Activated naive CD8-positive, alpha-beta T cell treated with anti-CD3 and anti-CD28 coated beads, Interleukin-2, amount 50 U/mL, for 24 hours (primary cell): ENCODE data around the gene AQP12A.
A peak's percentile ranks its signal among the peaks of the same experiment; 100 is the strongest.
"Not testable (repeated sequence)": the region's sequence is repeated elsewhere in the genome, so short reads cannot be mapped to it uniquely, and the experiment has no call there.

Source experiments
- ATAC-seq: fragments of 150-1000 bp; cut with Tn5 transposase; one replicate; pipeline ENCODE4 v1.10.0; 2021
- DNase-seq: peaks from one replicate; pipeline ENCODE4 v3.0.0; 2021
- H3K27ac Mint-ChIP-seq: one replicate; pipeline ENCODE4 v1.8.0; 2021; ENCODE audit warnings: mild to moderate bottlenecking, mixed read lengths
- H3K27me3 Mint-ChIP-seq: one replicate; pipeline ENCODE4 v1.8.0; 2021; ENCODE audit warnings: mixed read lengths
- H3K36me3 Mint-ChIP-seq: one replicate; pipeline ENCODE4 v1.8.0; 2021; ENCODE audit warnings: low read depth, mixed read lengths
- H3K4me1 Mint-ChIP-seq: one replicate; pipeline ENCODE4 v1.8.0; 2021; ENCODE audit warnings: mixed read lengths
- H3K4me3 Mint-ChIP-seq: one replicate; pipeline ENCODE4 v1.8.0; 2021; ENCODE audit warnings: mild to moderate bottlenecking, moderate library complexity, mixed read lengths
- H3K9me3 Mint-ChIP-seq: one replicate; pipeline ENCODE4 v1.8.0; 2021; ENCODE audit warnings: mixed read lengths

The AQP12A gene

DNA sequence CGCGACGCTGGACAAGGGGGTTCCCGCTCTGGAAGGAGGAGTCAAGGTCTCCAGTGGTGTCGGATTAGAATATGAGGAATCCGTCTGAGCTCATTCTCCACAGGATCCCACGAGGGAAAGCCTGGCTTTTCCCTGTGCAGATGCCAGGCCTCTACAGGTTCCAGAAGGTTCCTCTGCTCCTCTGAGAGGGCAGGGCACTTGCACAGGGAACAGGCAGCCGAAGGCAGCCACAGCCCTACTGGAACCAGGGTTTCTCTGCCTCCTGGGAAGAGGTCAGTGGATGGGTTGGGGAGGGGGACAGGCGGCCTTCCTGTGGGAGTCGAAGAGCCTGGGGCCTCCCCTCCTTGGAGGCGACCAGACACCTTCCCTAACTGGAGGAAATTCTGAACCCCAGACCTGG, 1.7 kb upstream of the AQP12A start:
- ATAC-seq, result no peak
- no peaks in the 10 kb centered on the region for H3K36me3 Mint-ChIP-seq
- H3K27ac Mint-ChIP-seq, result no peak overlapping the region
- H3K4me3 Mint-ChIP-seq, result no peak overlapping the region
- no peaks in the 10 kb centered on the region for H3K27me3 Mint-ChIP-seq
- H3K4me1 Mint-ChIP-seq, result peaks cover 3% of the 10 kb centered on the region
- H3K9me3 Mint-ChIP-seq, result no peaks in the 10 kb centered on the region
- DNase-seq, result no peak

DNA sequence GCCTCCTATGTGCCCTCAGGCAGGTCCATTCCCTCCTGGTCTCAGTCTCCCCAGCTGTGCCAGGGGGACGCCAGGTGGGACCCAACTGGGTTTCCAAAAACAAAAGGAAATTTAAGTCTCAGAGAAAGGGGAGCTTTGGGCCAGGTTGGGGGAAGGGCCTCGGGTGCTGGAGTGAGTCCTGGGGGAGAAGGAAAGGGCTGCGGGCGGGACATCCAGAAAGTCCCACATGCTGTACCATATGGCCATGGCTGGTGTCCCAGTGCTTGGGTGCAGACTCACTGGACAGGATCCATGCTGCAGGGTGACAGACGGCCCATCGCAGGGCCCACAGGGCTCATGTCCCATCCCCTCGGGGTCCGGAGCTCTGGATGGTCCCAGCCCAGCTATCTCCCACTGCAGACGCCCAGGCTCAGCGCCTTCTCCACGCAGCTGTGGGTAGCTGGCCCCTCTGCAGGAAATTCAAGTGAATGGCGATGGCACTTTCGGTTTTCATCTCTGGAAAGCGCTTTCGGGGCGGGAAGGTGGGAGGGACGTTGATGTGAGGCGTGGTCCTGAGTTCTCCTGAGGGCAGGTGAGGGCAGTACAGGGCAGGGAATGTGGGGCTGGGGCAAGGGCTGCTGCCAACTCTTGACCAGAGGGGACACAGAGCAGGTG, 1.1 kb upstream of the AQP12A start:
- H3K4me3 Mint-ChIP-seq, H3K27me3 Mint-ChIP-seq, ATAC-seq, H3K36me3 Mint-ChIP-seq, H3K27ac Mint-ChIP-seq, H3K9me3 Mint-ChIP-seq, DNase-seq, H3K4me1 Mint-ChIP-seq: not testable (repeated sequence)

DNA sequence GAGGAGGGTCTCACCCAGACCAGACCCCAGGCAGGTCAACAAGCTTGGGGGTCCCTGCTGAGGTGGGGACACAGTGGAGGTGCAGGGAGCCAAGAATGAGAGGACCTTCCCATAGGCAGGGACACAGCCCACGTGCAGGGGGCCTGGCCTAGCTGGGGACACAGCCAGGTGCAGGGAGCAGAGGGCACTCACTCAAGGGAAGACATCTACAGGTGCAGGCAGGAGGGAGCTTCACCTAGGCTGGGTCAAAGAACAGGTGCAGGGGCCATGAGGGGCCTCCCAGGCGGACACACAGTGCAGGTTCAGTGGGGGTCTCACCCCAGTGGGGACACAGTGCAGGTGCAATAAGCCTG, 615 bp upstream of the AQP12A start:
- peak; percentile 12 for ATAC-seq
- H3K27ac Mint-ChIP-seq, DNase-seq, H3K4me1 Mint-ChIP-seq, H3K9me3 Mint-ChIP-seq, H3K4me3 Mint-ChIP-seq, H3K27me3 Mint-ChIP-seq, H3K36me3 Mint-ChIP-seq: not testable (repeated sequence)

DNA sequence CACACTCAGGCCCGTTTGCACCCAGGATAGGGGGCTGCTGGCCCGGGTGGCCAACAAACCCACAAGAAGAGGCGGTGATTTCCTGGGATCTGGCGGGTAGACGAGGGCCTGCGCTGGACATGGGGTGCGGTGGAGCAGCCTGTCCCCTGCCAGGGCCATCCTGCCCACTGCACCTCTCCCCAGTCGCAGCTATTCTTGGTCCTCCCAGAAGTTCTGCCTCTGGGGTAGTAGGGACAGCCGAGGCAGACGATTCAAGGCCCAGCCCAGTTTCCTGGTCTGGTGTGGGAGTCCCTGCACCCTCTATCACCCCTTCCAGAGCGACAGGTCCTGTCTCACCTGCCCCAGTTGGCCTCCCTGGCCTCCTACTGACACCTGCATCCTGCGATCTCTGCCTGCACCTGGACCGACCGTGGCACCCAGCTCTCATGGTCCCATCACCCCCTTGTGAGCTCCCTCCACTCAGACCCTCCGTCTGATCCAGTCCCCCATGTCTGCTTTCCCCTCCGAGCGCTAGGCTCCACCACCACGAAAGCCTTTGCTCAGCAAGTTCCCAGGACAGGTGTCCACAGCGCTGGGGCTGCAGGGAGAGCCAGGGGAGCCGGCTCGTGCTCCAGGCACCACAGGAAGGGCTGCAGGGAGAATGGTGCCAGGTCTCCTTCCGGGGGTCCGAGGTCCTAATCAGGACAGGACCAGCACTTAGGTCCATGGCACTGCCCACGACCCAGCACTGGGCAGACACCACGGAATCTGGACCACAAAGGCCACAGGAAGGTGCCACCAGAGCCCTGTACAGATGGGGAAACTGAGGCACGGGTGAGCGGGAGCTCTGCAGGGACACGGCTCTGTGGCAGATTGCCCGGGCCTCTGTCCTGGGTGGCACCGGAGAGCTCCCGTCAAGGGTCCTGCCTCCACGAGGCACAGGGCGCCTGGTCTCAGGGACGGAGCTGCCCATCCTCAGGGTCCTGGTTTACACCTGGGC, 1.2 kb downstream of the AQP12A start:
- H3K27me3 Mint-ChIP-seq, H3K27ac Mint-ChIP-seq, H3K36me3 Mint-ChIP-seq, H3K4me3 Mint-ChIP-seq, H3K4me1 Mint-ChIP-seq, H3K9me3 Mint-ChIP-seq, ATAC-seq, DNase-seq: not testable (repeated sequence)

DNA sequence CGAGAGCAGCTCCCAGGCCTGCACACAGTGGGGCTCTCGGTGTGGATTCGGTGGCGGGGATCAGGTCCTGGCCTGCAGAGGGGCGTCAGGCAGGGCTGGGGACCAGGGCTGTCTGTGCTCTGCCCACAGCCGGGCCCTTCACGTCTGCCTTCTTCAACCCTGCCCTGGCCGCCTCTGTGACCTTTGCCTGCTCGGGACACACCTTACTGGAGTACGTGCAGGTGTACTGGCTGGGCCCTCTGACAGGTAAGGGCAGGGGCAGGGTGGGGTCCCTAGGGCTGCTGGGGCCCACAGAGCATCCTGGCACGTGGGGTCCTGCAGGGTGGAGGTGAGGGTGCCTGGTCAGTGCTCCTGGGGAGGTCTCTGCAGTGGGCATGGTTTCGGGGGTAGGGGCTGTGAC, 2.6 kb downstream of the AQP12A start:
- not testable (repeated sequence) for H3K4me3 Mint-ChIP-seq, ATAC-seq, H3K4me1 Mint-ChIP-seq

DNA sequence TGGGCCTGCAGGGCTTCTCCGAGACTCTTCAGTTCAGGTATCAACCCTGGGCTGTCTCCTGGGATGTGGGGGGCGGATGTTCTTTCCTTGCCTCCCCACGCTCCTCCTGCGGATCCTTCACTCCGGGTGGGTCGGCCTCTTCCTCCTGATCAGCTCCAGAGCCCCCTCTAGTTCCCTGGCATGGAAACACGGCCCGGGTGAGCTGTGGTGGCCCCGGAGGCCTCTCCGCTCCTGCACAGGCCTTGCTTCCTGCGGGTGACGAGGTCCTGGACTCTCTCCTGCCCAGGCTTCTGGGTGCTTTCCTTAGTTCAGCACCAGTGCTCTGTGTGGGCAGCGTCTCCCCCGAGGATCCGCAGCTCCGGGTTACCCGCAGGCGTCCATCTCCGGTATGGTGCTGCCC, 3.9 kb downstream of the AQP12A start:
- not testable (repeated sequence) for H3K36me3 Mint-ChIP-seq, H3K4me1 Mint-ChIP-seq, H3K27me3 Mint-ChIP-seq, ATAC-seq, H3K27ac Mint-ChIP-seq, H3K4me3 Mint-ChIP-seq, DNase-seq, H3K9me3 Mint-ChIP-seq

More for the DNA sequence above, 2.6 kb downstream of the AQP12A start:
- not testable (repeated sequence) for DNase-seq, H3K27me3 Mint-ChIP-seq, H3K36me3 Mint-ChIP-seq, H3K27ac Mint-ChIP-seq, H3K9me3 Mint-ChIP-seq

DNA sequence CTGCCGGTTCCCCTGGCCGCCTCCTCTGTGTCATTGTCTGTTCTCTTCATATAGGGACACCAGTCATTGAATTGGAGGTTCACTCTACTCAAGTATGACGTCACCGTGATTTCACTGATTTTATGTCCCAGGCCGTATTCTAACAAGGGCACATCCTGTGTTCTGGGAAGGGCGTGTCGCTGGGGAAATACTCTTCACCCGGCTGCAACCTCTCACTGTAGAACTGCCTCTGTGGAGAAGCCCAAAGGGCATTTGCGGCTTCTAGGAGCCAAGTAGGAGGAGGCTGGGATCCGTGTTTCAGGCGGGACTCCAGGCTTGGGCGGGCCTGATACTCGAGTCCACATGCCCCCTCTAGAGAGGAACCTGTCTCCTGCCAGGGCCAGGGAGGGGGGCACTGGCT, 4.8 kb downstream of the AQP12A start:
- not testable (repeated sequence) for H3K27me3 Mint-ChIP-seq, ATAC-seq, H3K36me3 Mint-ChIP-seq, H3K4me3 Mint-ChIP-seq, H3K27ac Mint-ChIP-seq, DNase-seq, H3K4me1 Mint-ChIP-seq, H3K9me3 Mint-ChIP-seq

DNA sequence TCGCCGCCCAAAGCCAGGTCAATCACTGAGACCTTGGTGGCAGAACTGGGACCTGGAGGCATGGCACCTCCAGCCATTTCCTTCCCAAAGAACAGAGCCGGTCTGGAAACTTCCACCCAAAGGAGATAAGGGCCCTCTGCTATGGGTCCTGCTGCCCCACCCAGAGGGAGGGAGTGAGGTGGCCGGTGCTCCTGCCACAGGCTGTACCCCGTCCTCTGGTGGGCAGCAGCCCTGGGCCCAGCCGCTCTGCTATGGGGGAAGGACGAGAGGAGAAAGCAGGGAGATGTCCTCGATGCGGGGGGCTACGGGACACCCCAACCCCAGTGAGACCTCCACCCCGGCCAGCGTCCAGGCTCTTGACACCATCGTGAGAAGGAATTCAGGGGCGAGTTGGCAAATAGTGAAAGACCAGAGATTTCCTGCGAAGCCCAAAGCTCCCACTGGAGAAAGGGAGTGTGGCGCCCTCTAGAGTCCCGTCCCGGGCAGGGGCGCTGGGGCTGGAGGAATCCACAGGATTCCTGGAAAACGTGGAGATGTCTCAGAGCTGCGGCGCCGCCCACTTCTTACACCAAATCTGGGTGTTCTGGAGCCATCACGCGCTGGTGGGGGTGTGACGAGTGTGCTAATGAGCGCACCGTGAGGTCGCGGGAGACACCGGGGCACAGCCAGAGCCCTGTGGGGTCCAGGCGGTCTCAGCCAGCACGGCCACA, 7.3 kb downstream of the AQP12A start:
- H3K27ac Mint-ChIP-seq, ATAC-seq, H3K4me1 Mint-ChIP-seq, H3K36me3 Mint-ChIP-seq, H3K9me3 Mint-ChIP-seq, DNase-seq, H3K4me3 Mint-ChIP-seq, H3K27me3 Mint-ChIP-seq: not testable (repeated sequence)

DNA sequence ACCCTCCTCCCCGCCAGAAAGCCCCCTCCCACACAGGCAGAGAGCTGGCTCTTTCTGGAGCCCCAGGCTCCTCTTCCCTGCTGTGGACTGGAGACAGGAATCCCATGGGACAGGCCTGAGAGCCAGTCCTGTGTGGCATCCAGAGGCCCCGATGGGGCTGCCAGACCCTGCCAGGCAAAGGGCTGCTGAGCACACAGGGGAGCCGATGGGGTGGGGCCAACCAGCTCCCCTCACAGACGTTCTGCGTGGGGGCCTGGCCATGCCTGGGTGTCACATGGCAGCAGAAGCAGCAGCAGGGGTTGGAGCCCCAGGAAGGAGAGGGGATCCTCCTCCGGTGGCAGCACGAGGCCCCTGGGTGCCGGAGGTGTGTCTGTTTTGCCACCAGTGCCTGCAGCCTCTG, 8.2 kb downstream of the AQP12A start:
- ATAC-seq, H3K36me3 Mint-ChIP-seq, H3K27ac Mint-ChIP-seq, DNase-seq, H3K4me1 Mint-ChIP-seq, H3K27me3 Mint-ChIP-seq, H3K9me3 Mint-ChIP-seq, H3K4me3 Mint-ChIP-seq: not testable (repeated sequence)

DNA sequence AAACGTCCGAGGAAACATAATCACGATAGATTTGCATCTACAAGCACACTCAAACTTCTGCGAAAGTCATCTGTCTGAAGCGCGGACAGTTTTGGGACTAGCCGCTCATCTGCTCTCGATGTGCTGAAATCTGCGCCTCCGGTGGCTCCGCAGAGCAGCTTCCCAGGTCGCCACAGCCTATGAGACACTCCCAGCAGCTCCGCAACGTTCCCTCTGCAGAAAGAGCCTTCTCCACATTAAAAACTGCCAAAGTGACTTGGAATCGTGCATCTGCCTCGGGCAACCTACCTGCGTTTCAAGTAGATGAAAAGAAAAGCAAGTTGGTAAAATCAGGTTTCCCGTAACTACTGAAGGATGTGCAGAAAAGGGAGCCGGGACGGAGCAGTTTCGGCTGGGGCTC, 8.9 kb downstream of the AQP12A start:
- Mint-ChIP-seq H3K27me3 (peaks cover 15% of the 10 kb centered on the region), H3K4me1 (peaks cover 12% of the 10 kb centered on the region)
- H3K36me3 Mint-ChIP-seq, H3K4me3 Mint-ChIP-seq, H3K9me3 Mint-ChIP-seq, DNase-seq, H3K27ac Mint-ChIP-seq, ATAC-seq: not testable (repeated sequence)

DNA sequence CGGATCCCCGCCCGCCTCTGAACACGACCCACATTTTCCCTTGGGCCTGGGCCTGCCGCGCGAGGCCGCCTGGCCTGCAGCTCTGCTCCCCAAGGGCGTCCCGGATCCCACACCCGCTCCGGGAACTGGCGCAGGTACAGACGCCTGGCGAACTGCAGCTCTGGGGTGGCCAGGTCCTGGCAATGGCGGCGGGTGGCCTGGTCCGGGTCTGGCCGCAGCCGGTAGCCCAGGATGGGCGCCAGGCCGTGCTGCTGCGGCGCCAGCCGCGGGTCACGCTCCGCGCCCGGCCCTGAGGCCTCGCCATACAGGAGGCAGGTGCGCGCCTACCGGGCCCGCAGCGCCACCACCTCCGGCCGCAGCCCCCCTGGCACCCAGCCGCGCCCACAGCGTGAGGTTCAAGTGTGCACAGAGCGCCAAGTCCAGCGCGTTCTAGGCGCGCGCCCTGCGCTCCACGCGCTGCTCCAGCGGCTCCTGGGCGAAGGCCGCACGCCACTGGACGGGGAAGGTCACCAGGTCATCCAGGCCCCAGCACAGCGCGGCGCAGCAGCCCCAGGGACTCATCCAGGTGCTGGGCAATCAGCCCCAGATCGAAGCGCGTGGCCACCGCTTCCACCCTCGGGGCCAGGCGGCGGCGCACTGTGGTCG, 9.5 kb downstream of the AQP12A start:
- H3K36me3 Mint-ChIP-seq, result no peaks in the 10 kb centered on the region
- peaks cover 13% of the 10 kb centered on the region for H3K4me1 Mint-ChIP-seq
- no peak overlapping the region for H3K27ac Mint-ChIP-seq
- H3K9me3 Mint-ChIP-seq, result no peaks in the 10 kb centered on the region
- ATAC-seq (no peak), DNase-seq (no peak)
- H3K4me3 Mint-ChIP-seq, result no peak overlapping the region
- peaks cover 15% of the 10 kb centered on the region for H3K27me3 Mint-ChIP-seq

DNA sequence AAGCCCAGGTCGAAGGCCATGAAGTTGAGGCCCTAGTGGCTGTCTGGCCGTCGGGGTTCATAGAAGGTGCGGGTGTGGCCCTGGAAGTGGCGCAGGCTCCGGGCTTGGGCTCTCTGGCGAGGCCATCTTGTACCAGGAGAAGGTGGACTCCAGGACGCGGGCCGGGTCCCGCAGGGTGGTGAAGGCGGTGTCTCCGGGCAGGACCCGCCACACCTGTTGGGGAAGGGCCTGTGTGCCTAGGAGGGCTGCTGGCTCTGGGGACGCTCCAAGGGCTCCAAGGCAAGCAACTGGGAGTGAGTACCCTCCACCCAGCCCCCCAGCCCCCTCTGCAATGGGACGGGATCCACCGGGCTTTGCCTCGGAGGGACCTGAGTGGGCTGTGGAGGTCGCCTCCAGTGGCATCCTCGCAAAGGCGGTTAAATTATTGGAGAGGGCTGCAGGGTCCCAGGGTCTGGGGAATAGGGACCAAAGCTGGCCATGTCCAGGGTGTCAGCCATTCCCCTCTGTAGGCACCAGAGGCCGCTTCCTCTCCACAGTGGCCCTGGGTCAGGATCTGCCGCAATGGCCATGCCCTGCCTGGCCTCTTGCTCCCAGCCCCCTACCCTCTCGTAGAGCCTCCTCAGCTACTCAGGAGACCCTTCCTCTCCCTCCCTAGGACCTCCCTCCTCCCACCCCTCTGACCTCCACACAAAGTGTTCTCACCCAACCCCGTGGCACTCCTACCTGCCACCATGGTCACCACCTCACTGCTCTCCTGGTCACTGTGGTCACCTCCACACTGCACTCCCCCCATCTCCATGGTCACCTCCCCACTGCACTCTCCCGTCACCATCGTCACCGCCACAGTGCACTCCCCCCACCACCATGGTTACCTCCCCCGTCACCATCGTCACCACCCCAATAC, 10.3 kb downstream of the AQP12A start:
- peaks cover 15% of the 10 kb centered on the region for H3K27me3 Mint-ChIP-seq
- H3K27ac Mint-ChIP-seq, result no peak overlapping the region
- no peaks in the 10 kb centered on the region for H3K9me3 Mint-ChIP-seq
- ATAC-seq, result no peak
- DNase-seq, result no peak
- H3K4me1 Mint-ChIP-seq, result peaks cover 13% of the 10 kb centered on the region
- H3K4me3 Mint-ChIP-seq, result no peak overlapping the region
- no peaks in the 10 kb centered on the region for H3K36me3 Mint-ChIP-seq

DNA sequence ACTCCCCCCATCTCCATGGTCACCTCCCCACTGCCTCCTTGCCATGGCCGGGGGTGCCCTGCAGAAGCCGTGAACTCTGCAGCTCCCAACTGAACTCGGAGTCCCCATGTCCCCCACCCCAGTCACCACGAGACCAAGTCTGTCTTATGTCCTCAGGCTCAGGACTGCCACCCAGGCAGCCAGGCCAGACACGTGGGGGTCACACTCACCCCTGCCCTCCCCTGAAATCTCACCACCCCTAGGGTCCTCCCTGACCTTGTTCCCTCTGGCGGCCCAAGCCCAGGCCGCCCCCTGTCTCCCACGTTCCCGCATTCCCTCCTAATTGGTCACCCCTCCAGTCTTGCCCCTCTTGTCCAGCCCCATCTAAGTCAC, 11.0 kb downstream of the AQP12A start:
- Mint-ChIP-seq H3K9me3 (no peaks in the 10 kb centered on the region), H3K27me3 (peaks cover 15% of the 10 kb centered on the region), H3K36me3 (no peaks in the 10 kb centered on the region), H3K4me1 (peaks cover 13% of the 10 kb centered on the region), H3K27ac (no peak overlapping the region), H3K4me3 (no peak overlapping the region)
- DNase-seq (no peak), ATAC-seq (no peak)
